Osteocyte (in vitro differentiated cells): Measurements from ENCODE around the gene SFXN2. TPM values are rescaled to one million over a fixed set of nuclear protein-coding genes. Genes with fewer than 3 reads are reported as not detected.

Experiments
- DNase-seq: peaks from one replicate; pipeline ENCODE4 v3.0.0; 2021; ENCODE audit warnings: mixed read lengths; ENCODE audit not compliant: unreplicated experiment; ENCODE audit errors: extremely low spot score
- H3K27ac Mint-ChIP-seq: one replicate; pipeline ENCODE4 v1.8.0; 2021; ENCODE audit warnings: mild to moderate bottlenecking, mixed read lengths; ENCODE audit not compliant: unreplicated experiment
- H3K27me3 Mint-ChIP-seq: one replicate; pipeline ENCODE4 v1.8.0; 2021; ENCODE audit warnings: mixed read lengths; ENCODE audit not compliant: unreplicated experiment
- H3K36me3 Mint-ChIP-seq: one replicate; pipeline ENCODE4 v1.8.0; 2021; ENCODE audit warnings: mixed read lengths; ENCODE audit not compliant: unreplicated experiment
- H3K4me1 Mint-ChIP-seq: one replicate; pipeline ENCODE4 v1.8.0; 2021; ENCODE audit warnings: mixed read lengths; ENCODE audit not compliant: unreplicated experiment
- H3K4me3 Mint-ChIP-seq: one replicate; pipeline ENCODE4 v1.8.0; 2021; ENCODE audit warnings: mild to moderate bottlenecking, moderate library complexity, mixed read lengths; ENCODE audit not compliant: unreplicated experiment
- H3K9me3 Mint-ChIP-seq: one replicate; pipeline ENCODE4 v1.8.0; 2021; ENCODE audit warnings: mixed read lengths; ENCODE audit not compliant: unreplicated experiment
- total RNA-seq: library from RNA; stranded (reverse); gene quantifications from 2 replicates; pipeline ENCODE4 v1.2.1, GENCODE V29; 2021
- TF ChIP-seq, protein P1 (sequence below): fragments of 200-600 bp; sonication (generic); IDR thresholded peaks from 2 replicates; pipeline ENCODE4 v1.5.0; 2021; ENCODE audit warnings: antibody characterized with exemption, mild to moderate bottlenecking, moderate library complexity

Gene SFXN2
- total RNA-seq, 1 donor from 2014 or later, result 6.9 TPM

DNA sequence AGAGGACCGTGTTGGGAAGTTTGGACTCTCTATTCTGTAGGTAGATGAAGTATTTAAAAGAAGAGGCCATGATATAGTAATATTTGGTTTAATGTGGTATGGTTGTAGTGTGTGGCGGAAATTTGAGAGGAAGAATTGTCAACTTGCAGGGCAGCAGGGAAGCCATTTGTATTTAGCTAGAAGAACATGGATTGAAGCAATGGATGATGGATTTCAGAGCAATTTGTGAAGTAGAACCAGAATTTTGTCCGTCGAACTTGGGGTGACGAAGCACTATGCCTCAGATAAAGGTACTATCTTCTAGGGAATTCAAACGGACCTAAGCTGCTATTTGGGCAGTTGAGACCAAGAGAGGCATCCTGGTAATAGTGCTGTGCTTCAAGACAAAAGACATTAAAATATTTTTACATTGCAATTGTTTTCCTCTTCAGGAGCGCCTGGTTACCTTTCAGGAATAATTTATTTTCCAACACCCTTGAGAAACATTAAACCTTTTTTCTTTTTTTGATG lies 28.7 kb downstream of the SFXN2 start:
- Mint-ChIP-seq H3K4me1 (peaks cover 36% of the 10 kb centered on the region), H3K36me3 (no peaks in the 10 kb centered on the region), H3K27me3 (no peaks in the 10 kb centered on the region), H3K27ac (peak overlapping the region; percentile 58), H3K9me3 (no peaks in the 10 kb centered on the region), H3K4me3 (peak overlapping the region; percentile 96)
- DNase-seq, result no peak
- TF ChIP-seq, protein P1, sequence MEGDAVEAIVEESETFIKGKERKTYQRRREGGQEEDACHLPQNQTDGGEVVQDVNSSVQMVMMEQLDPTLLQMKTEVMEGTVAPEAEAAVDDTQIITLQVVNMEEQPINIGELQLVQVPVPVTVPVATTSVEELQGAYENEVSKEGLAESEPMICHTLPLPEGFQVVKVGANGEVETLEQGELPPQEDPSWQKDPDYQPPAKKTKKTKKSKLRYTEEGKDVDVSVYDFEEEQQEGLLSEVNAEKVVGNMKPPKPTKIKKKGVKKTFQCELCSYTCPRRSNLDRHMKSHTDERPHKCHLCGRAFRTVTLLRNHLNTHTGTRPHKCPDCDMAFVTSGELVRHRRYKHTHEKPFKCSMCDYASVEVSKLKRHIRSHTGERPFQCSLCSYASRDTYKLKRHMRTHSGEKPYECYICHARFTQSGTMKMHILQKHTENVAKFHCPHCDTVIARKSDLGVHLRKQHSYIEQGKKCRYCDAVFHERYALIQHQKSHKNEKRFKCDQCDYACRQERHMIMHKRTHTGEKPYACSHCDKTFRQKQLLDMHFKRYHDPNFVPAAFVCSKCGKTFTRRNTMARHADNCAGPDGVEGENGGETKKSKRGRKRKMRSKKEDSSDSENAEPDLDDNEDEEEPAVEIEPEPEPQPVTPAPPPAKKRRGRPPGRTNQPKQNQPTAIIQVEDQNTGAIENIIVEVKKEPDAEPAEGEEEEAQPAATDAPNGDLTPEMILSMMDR, result no peak

DNA sequence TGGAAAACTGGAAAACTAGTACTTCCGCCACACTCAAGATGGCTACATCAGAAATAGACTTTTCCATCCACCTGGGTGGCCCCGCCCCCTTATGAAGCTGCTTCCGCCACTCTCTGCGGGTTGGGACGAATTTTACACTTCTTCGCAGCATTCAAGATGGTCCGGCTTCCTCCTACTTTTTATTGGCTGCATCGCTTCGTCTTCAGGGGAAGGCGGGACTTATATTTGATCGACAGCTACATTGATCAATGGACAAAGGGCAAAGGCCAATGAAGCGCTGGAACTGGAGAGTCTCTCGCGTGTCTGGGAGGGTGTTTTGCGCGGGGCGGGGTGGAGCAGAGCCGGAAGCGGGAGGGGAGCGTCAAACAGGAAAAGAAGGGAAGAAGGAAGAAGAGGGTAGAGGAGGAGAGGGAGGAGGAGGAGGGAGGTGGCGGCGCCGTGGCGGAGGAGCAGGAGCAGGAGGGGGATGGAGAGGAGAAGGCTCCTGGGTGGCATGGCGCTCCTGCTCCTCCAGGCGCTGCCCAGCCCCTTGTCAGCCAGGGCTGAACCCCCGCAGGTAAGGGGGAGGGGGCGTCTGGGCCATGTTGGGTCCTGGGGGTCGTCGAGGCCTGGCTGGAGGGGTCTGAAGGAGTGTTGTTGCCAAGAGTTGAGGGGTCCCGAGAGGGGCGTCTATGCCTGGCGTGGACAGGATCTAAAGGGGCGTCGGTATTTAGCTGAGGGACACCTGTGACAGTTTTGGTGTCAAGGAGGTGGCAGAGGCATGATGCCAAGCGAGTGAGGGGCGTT lies 29.3 kb downstream of the SFXN2 start, which contains the start of gene WBP1L:
TSS of gene WBP1L (plus strand) at position 361 of the 786 bp plus-strand sequence. CDS start at position 467, 106 bp downstream.
- Mint-ChIP-seq H3K27me3 (no peaks in the 10 kb centered on the region), H3K36me3 (peaks cover 2% of the 10 kb centered on the region), H3K27ac (peak within 1 kb of the TSS; percentile 87), H3K4me1 (peaks cover 38% of the 10 kb centered on the region), H3K4me3 (peak within 1 kb of the TSS; percentile 96), H3K9me3 (no peaks in the 10 kb centered on the region)
- TF ChIP-seq, protein P1, result no peak
- peak; percentile 97 for DNase-seq

DNA sequence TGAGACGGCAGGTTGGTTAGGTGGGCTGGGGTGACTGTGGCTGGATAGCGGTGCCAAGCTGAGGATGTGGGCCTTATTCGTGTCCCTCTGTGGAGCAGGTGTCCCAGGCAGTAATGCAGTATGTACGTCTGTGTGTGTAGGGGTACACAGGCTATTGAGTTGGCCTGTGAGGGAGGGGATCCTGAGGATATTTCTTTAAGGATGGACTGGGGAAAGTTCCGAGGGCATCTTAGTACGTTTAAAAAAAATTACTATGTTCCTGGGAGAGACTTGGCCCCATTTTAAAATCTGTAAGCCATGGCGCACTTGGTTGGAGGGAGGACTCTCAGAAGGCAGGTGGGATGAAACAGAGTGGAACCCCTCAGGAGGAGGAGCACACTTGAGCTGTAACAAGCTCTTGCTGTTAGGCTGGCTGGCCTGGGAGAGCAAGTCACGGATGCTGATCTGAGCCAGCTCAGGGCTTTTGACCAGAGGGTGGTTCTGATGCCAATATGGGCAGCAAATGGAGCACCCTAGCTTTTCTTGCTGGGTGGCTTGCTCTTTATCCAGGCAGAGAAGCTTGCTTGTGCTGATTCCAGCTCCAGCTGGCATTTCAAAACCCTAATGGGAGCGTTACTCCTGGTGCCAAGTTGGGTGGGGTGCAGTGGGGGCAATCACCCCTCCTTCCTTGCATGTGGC lies 30.1 kb downstream of the SFXN2 start:
- peak overlapping the region; percentile 96 for H3K4me3 Mint-ChIP-seq
- DNase-seq, result no peak
- peak overlapping the region; percentile 87 for H3K27ac Mint-ChIP-seq

DNA sequence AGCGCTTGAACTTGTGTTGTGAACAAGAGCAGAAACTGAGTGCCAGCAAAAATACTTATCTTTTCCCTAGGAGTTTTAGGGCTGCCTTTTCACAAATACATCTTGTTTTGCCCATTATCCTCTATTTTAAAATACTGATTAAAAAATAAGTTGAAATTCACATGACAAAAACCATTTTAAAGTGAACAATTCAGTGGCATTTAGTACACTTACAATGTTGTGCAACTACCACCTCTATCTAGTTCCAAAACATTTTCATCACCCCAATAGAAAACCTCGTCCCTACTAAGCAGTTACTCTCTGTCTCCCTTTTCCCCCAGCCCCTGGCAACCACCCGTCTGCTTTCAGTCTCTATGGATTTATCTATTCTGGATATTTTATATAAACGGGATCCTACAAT lies 30.7 kb downstream of the SFXN2 start:
- Mint-ChIP-seq H3K27ac (no peak overlapping the region), H3K9me3 (no peaks in the 10 kb centered on the region), H3K4me3 (peak overlapping the region; percentile 96), H3K36me3 (peaks cover 3% of the 10 kb centered on the region), H3K4me1 (peaks cover 38% of the 10 kb centered on the region), H3K27me3 (no peaks in the 10 kb centered on the region)
- TF ChIP-seq, protein P1, result no peak
- DNase-seq, result no peak

More for the DNA sequence above, 30.1 kb downstream of the SFXN2 start:
- peaks cover 38% of the 10 kb centered on the region for H3K4me1 Mint-ChIP-seq
- no peaks in the 10 kb centered on the region for H3K9me3 Mint-ChIP-seq
- peaks cover 3% of the 10 kb centered on the region for H3K36me3 Mint-ChIP-seq
- TF ChIP-seq, protein P1, result no peak
- no peaks in the 10 kb centered on the region for H3K27me3 Mint-ChIP-seq
